Measurements from ENCODE around the gene ZNF44.

DNA sequence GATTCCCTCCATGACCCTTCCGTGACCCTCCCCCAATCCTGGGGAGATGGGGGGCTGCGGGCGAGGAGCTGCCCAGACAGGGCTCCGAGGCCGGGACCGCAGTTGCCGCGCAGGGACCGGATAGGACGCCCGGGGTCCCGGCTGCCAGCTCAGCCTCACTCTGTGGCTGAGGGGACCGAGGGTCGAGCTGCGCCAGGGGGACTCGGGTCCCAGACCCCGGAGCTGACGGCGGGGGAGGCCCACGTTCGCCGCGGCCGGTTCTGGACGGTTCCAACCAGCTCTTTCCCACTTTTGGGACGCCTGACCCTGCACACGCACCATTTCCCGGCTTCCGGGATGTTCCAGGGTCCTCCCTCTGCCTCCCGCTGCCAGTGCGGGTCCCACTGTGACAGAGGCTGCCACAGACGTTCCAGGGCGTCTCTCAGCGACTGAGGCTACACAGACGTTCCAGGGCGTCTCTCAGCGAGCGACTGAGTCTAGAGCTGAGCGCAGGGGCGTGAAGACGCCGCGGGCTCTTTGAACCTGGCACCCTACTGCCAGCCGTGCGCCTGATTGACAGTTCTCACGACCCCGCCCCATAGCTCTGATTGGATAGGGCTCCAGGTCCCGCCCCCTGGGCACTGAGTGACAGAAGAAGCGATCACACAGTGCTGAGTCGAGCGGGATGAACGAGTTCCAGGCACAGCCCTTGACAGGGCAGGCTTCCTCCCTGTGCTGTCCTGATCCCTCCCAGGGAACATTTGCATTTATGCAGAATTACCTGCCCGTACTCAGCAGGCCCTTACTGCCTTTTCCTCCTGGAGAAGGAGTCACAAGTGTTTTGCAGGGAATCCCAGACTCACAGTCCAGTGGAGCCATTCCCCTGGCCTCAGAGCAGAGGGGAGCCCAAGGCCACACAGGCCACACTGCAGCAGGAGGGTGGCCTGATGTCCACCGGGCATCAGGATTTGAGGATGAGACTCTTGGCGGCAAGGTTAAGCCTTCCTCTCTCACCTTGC, 38.8 kb upstream of the ZNF44 start, which contains the start of gene ZNF563:
- TF ChIP-seq, protein P1, sequence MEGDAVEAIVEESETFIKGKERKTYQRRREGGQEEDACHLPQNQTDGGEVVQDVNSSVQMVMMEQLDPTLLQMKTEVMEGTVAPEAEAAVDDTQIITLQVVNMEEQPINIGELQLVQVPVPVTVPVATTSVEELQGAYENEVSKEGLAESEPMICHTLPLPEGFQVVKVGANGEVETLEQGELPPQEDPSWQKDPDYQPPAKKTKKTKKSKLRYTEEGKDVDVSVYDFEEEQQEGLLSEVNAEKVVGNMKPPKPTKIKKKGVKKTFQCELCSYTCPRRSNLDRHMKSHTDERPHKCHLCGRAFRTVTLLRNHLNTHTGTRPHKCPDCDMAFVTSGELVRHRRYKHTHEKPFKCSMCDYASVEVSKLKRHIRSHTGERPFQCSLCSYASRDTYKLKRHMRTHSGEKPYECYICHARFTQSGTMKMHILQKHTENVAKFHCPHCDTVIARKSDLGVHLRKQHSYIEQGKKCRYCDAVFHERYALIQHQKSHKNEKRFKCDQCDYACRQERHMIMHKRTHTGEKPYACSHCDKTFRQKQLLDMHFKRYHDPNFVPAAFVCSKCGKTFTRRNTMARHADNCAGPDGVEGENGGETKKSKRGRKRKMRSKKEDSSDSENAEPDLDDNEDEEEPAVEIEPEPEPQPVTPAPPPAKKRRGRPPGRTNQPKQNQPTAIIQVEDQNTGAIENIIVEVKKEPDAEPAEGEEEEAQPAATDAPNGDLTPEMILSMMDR (IDR thresholded peaks at IDR 0.05) = no peak
- TF ChIP-seq ZFX (IDR thresholded peaks at IDR 0.05; ENCODE audit: borderline replicate concordance) = no peak

Data from 22Rv1 (cell line).